NT2/D1 (cell line): ENCODE data around the gene RBM26.

Experiments
- SUZ12 ChIP-seq: IDR thresholded peaks from 2 replicates; pipeline ENCODE4 v1.6.1; 2011; ENCODE audit not compliant: insufficient read length, insufficient read depth; ENCODE audit errors: extremely low read depth
- ZNF274 ChIP-seq: IDR thresholded peaks from 2 replicates; pipeline ENCODE4 v1.6.1; 2011; ENCODE audit warnings: mild to moderate bottlenecking, low read depth, low read length

DNA sequence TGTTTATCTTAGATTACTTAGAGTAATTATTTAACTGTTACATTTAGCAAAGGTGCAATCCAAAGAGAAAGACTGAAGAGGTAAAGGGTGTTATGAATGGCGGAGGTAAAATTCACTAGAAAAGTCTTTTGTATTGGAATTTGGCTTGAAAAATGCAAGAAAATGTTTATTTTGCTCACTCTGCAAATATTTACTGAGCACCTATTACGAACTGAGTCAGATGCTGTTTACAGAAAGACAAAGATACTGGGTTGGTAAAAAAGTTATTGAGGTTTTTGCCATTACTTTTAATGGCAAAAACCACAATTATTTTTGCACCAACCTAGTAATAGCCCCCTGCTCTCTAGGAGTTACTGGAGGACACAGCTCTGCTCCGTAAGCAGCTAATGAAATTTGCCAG is 135.2 kb downstream of the RBM26 start:
- TF ChIP-seq ZNF274, result no peak
- TF ChIP-seq SUZ12, result no peak
